Osteoblast (primary cell): ENCODE results near the gene FHDC1. TPM values are rescaled to one million over a fixed set of nuclear protein-coding genes. Genes with fewer than 3 reads are reported as not detected.

Source experiments
- DNase-seq: peaks from one replicate; pipeline ENCODE4 v3.0.0; 2011; ENCODE audit warnings: low spot score, mixed read lengths; ENCODE audit not compliant: insufficient read length; ENCODE audit errors: missing footprints
- H2AFZ ChIP-seq: 2 replicates; pipeline ENCODE4 v1.6.0; 2011; ENCODE audit warnings: mild to moderate bottlenecking, low read length
- H3K27ac ChIP-seq: 2 replicates; pipeline ENCODE4 v1.5.1; 2011; ENCODE audit warnings: mild to moderate bottlenecking, low read depth, low read length, moderate library complexity
- H3K27me3 ChIP-seq: 2 replicates; pipeline ENCODE4 v1.6.0; 2012; ENCODE audit warnings: mild to moderate bottlenecking, control low read depth, inconsistent platforms, low read length, moderate library complexity; ENCODE audit not compliant: insufficient read depth
- H3K36me3 ChIP-seq: 2 replicates; pipeline ENCODE4 v1.5.1; 2011; ENCODE audit warnings: mild to moderate bottlenecking, low read length, control low read depth, moderate library complexity; ENCODE audit not compliant: insufficient read depth
- H3K4me1 ChIP-seq: 2 replicates; pipeline ENCODE4 v1.5.1; 2011; ENCODE audit warnings: mild to moderate bottlenecking, low read length, control low read depth, moderate library complexity; ENCODE audit not compliant: insufficient read depth
- H3K4me2 ChIP-seq: 2 replicates; pipeline ENCODE4 v1.6.0; 2011; ENCODE audit warnings: mild to moderate bottlenecking, low read length; ENCODE audit not compliant: insufficient read depth
- H3K4me3 ChIP-seq: fragments of 200-600 bp; sonication (generic); 3 replicates; pipeline ENCODE4 v1.5.1; 2012; ENCODE audit warnings: mild to moderate bottlenecking, low read length, inconsistent platforms; ENCODE audit not compliant: insufficient read depth
- H3K79me2 ChIP-seq: 2 replicates; pipeline ENCODE4 v1.6.0; 2012; ENCODE audit warnings: mild to moderate bottlenecking, low read length, control low read depth, inconsistent platforms; ENCODE audit not compliant: insufficient read depth
- H3K9me3 ChIP-seq: 2 replicates; pipeline ENCODE4 v1.5.1; 2011; ENCODE audit warnings: low read depth, low read length, control low read depth
- H4K20me1 ChIP-seq: 2 replicates; pipeline ENCODE4 v1.6.0; 2012; ENCODE audit warnings: mild to moderate bottlenecking, low read length, control low read depth; ENCODE audit not compliant: insufficient read depth
- CTCF ChIP-seq: IDR thresholded peaks from 2 replicates; pipeline ENCODE4 v1.5.1; 2011; ENCODE audit warnings: mild to moderate bottlenecking, low read depth, low read length, moderate library complexity; ENCODE audit errors: extremely low read depth
- total RNA-seq: library from RNA; depleted of rRNA; stranded (reverse); fragments of >200 nt; gene quantifications from 2 replicates; pipeline ENCODE4 v1.2.3, GENCODE V29; 2012

The FHDC1 gene
- total RNA-seq, 1 donor, result 0.36 TPM

GRCh38 chr4:153021276-153021675, 85.2 kb downstream of the FHDC1 start:
- H3K36me3 ChIP-seq, result no peaks in the 10 kb centered on the region
- H2AFZ ChIP-seq, result no peak overlapping the region
- H3K9me3 ChIP-seq, result no peaks in the 10 kb centered on the region
- no peaks in the 10 kb centered on the region for H4K20me1 ChIP-seq
- H3K27ac ChIP-seq, result no peak overlapping the region
- no peaks in the 10 kb centered on the region for H3K4me1 ChIP-seq
- H3K79me2 ChIP-seq, result no peaks in the 10 kb centered on the region
- H3K4me2 ChIP-seq, result no peak overlapping the region
- no peak for DNase-seq
- H3K27me3 ChIP-seq, result peaks cover 2% of the 10 kb centered on the region
- H3K4me3 ChIP-seq, result no peak overlapping the region
- TF ChIP-seq CTCF, result no peak

- no peaks in the 10 kb centered on the region for H3K36me3 ChIP-seq
- no peaks in the 10 kb centered on the region for H3K4me1 ChIP-seq
- peaks cover 2% of the 10 kb centered on the region for H3K27me3 ChIP-seq
- no peak for DNase-seq
- no peak overlapping the region for H2AFZ ChIP-seq
- no peak overlapping the region for H3K27ac ChIP-seq
- no peaks in the 10 kb centered on the region for H3K79me2 ChIP-seq
- no peaks in the 10 kb centered on the region for H4K20me1 ChIP-seq
- H3K4me2 ChIP-seq, result no peak overlapping the region
- no peaks in the 10 kb centered on the region for H3K9me3 ChIP-seq
- H3K4me3 ChIP-seq, result no peak overlapping the region
- no peak for TF ChIP-seq CTCF
Observed at GRCh38 chr4:153022241-153022715, 86.2 kb downstream of the FHDC1 start.

GRCh38 chr4:153023139-153023538, 87.0 kb downstream of the FHDC1 start:
- no peak for DNase-seq
- Histone ChIP-seq H3K27ac (no peak overlapping the region), H3K4me3 (no peak overlapping the region), H3K9me3 (no peaks in the 10 kb centered on the region), H4K20me1 (no peaks in the 10 kb centered on the region), H3K4me1 (no peaks in the 10 kb centered on the region), H3K4me2 (no peak overlapping the region), H3K79me2 (no peaks in the 10 kb centered on the region), H2AFZ (no peak overlapping the region), H3K27me3 (peaks cover 2% of the 10 kb centered on the region), H3K36me3 (no peaks in the 10 kb centered on the region)
- no peak for TF ChIP-seq CTCF

GRCh38 chr4:153023692-153024394, 87.7 kb downstream of the FHDC1 start:
- H4K20me1 ChIP-seq, result no peaks in the 10 kb centered on the region
- no peak overlapping the region for H3K27ac ChIP-seq
- no peak for TF ChIP-seq CTCF
- no peak overlapping the region for H3K4me3 ChIP-seq
- H3K36me3 ChIP-seq, result no peaks in the 10 kb centered on the region
- DNase-seq, result no peak
- no peak overlapping the region for H2AFZ ChIP-seq
- no peaks in the 10 kb centered on the region for H3K4me1 ChIP-seq
- H3K27me3 ChIP-seq, result peaks cover 2% of the 10 kb centered on the region
- no peak overlapping the region for H3K4me2 ChIP-seq
- no peaks in the 10 kb centered on the region for H3K9me3 ChIP-seq
- H3K79me2 ChIP-seq, result no peaks in the 10 kb centered on the region
